DMS114 treated with DMSO at 0.1 percent for 48 hours (cell line): ENCODE measurements around the gene C11orf52.

ENCODE experiments used
- DNase-seq: peaks from one replicate; lab custom pipeline; 2025; ENCODE audit not compliant: unreplicated experiment; lab: John Stamatoyannopoulos, UW

Gene C11orf52

DNA sequence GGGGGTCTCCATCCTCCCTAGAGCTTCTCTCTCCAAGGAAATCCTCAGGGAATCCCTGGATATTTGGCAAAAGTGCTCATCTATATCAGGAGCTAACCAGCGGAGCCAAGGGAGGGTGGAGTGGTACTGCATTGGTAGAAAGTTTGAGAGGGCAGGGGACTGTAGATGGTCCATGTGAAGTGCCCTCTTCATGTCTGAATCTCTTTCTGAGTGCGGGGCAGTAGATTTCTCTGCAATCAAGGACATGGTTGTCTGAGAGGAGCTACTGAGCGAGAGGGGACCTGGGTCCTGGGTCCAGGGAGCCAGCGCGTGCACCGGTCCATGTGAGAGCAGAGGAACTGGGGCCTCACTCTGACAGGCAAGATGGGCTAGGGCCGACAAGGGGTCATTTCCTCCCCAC, 19.1 kb downstream of the C11orf52 start:
- DNase-seq = no peak

DNA sequence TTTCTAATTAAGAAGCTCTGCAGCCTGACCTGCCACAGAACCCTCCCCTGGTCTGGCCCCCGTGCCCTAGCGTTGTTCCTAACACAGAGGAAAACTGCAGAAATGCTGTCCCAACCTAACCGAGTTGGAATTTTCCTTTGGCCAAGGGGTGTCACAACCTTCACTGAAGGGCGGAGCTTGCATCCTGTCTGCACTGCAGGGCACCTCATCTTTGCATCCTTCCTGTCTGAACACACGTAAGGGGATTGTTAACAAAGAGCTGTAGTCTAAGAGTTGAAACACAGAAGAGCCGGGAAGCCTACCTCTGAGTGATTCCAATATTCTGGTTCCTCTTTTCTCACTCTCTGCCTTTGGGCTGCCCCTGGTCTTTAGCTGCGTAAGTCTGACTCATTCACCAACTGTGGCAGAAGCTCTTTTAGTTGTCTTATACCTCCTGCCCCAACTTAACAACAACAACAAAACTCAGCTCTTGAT, 20.0 kb downstream of the C11orf52 start:
- DNase-seq = no peak

DNA sequence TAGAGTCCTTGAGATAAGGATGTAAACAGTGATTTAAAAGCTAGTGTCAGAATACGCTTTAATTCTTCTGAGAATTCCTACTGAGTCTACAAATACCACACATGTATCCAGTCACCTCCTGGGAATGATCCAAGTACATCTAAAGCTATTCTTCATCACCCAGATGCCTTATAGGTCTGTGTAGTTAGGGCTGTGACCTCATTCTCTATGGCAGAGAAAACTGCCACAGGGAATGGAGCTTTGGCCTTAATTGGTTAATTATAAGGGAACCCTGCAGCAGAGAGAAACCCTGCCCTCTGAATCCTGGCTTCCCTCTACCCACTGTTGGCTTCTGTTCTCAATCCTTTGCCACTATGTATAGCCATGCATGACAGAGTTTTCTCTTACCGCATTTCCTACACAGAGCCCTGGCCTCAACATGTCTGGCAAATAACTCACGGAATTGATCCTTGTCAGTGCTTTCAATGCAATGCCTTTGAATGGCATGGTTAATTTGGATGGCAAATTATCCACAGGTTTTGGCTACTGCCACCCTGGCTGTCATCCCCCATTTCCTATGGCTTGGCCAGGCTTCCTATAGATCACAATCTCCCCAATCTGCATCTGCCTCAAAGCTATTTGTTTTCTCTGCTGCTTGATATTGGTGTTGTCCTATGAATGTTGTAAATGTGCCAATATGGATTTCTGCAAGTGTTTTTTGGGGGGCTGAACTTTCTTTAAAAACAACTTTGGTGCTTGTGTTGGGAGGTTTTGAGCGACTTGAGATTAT, 21.3 kb downstream of the C11orf52 start:
- no peak for DNase-seq

DNA sequence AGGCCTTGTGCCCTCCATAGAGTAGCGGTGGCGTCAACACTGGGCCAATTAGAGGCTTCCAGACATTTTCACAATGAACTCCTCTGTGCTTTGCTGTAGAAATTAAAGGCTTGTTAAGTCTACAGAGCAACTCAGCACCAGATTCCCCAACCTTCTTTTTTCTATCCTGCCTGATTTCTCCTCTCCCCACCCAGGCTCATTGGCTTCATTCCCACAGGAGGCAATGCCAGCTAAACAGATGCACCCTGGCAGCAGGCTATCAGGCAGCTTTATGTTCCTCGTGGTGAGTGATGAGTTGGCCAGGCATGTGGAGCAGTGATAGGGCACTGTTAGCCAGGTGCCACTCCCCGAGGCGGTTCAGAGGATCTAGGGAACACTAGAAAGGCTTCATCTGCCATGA, 23.2 kb downstream of the C11orf52 start:
- no peak for DNase-seq

DNA sequence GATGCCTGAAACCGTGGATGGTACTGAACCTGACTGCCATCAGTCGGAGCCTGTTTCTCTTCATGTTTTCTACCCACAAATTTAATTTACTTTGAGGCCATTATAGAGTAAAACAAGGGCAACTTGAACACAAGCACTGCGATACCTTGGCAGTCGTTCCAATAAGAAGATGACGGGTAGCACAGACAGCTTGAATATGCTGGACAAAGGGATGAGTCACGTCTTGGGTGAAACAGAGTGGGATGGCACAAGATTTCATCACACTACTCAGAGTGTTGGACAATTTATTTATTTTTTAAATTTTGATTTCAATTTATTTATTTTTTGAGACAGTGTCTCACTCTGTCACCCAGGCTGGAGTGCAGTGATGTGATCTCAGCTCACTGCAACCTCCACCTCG, 24.1 kb downstream of the C11orf52 start:
- DNase-seq = no peak

DNA sequence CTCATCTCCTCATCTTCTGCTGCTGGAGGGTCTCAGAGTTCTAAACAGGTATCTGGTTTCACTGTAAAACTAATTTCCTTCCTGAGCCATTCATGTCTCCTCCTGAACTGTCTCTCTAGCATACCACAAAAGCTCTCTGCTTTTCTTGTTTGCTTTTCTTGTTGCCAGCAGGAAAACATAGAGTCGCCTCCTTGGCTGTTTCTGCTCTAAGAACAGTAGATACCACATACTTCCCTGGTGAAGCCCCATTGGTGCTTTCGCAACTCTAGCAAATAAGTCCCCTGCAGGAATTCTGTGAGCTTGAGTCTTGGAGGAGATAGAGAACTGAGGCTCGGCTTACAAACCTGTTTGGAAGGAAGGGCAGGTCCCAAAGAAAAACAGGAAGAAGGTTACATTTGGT, 25.4 kb downstream of the C11orf52 start:
- DNase-seq = no peak

DNA sequence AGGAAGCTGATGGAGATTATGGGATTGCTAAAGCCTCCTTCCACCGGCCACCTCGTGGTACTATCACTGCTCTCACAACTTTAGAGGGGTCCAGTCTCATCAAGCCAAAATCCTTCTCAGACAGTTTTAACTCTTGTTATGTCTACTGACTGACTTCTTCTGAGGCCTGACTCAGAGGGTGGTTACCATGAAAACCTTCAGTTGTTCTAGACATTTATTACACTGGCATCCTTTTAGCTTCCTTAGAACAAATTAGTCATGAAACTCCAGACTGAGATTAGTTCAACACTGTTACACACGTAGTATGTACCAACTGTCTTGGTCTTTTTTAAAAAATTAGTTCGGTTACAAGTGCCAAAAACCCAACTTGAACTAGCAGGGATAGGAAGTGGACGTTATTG, 25.9 kb downstream of the C11orf52 start:
- DNase-seq = no peak

DNA sequence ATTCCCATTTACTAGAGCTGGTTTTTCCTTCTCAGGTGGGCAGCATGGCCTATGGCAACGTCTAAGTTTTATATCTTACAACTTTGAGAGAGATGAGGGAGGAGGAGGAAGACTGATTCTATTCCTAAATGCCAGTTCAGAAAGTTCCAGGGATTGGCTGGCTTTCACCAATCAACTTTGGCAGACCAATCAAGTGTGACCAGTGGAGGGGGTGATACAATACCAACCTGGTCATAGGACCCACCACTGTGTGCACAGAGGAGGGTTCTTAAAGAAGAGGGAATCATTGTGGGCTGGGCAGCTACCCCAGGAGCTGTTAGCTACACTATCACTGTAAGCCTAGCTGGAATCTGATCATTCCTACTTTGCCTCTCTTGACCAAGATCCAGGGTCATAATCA, 26.5 kb downstream of the C11orf52 start:
- DNase-seq = no peak

DNA sequence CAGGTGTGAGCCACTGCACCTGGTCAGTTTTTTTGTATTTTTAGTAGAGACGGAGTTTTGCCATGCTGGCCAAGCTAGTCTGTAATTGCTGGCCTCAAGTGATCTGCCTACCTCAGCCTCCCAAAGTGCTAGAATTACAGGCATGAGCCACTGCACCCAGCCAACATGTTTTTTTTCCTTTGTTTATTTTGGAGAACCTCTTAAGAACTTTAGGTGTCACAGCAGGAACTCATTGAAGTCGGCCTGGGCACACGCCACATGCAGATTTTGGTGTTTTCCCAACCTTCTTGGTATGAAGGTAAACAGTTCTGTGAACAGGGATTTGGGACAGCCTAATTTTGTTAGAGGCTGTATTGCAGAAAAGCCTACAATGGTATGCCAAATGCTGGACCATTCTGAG, 27.8 kb downstream of the C11orf52 start:
- no peak for DNase-seq

DNA sequence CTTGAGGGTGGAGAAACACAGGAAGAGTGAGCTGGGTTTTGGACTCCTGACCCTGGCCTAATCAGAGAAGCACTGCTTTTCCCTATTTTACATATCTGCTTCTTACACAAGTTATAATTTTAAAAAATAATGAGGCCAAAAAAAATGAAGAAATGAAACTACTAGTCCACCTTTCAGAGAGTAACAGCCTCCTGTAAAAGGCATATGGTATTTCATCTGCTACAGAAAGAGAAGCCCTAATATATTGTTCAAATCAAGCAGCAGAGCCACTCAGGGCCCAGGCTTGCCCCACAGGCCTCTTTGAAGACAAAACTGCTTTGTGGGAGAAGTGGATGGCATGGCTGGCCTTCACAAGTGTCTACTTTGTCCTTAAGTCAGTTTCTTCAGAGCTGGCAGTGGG, 28.4 kb downstream of the C11orf52 start:
- DNase-seq = no peak

DNA sequence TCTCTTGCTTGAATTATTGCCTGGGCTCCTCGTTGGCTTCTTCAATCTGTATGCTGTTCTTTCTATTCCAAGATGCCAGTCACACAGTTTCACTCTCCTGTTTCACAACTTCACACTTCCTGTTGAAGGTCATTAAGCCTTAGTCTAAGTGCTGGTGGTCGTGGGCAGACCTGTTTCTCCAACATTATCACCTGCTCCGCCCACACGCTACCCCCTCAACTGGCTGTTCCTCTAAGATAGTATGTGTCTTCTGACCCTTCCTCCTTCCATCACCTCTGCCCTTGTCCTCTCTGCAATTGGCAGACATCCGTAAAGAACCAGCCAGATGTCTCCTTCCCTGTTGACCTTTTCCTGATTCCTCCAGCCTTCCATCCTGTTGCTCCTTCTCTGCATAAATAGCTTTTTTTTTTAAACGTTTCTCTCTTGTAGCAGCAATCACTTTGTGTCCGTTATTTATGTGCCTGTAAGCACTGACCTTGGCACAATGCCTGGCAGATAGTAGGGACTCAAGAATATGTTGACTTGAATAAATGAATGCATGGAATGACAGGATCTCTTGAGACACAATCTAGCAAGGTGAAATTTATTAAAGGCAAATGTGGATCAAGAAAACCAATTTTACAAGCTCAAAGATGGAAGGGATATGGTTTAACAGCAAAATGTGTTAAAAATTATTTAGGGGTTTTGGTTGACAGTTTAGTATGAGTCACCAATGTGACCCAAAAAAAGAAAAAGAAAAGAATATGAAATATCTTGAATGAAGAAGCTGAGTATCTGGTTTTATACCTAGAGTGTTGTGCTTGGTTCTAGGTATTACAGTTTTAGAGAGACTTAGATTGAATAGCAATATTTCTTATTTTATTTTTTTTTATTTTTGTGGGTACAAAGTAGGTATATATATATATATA, 31.1 kb downstream of the C11orf52 start:
- no peak for DNase-seq

DNA sequence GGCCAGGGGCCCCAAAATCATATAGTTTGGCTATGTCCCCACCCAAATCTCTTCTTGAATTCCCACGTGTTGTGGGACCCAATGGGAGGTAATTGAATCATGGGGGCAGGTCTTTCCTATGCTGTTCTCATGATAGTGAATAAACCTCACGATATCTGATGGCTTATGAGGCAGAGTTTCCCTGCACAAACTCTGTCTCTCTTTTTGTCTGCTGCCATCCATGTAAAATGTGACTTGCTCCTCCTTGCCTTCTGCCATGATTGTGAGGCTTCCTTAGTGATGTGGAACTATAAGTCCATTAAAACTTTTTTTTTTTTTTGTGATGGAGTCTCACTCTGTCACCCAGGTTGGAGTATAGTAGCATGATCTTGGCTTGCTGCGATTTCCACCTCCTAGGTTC, 32.9 kb downstream of the C11orf52 start:
- no peak for DNase-seq

DNA sequence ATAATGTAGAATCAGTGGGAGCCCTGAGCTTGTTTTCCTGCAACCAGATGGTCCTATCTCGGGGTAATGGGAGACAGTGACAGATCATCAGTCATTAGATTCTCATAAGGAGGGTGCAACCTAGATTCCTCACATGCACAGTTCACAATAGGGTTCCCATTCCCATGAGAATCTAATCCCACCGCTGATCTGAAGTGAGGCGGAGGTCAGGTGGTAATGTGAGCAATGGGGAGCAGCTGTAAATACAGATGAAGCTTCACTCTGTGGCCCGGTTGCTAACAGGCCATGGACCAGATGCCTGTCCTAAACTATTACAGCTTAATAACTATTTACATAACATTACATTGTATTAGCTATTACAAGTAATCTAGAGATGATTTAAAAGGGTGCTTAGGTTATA, 35.4 kb downstream of the C11orf52 start:
- DNase-seq = no peak

DNA sequence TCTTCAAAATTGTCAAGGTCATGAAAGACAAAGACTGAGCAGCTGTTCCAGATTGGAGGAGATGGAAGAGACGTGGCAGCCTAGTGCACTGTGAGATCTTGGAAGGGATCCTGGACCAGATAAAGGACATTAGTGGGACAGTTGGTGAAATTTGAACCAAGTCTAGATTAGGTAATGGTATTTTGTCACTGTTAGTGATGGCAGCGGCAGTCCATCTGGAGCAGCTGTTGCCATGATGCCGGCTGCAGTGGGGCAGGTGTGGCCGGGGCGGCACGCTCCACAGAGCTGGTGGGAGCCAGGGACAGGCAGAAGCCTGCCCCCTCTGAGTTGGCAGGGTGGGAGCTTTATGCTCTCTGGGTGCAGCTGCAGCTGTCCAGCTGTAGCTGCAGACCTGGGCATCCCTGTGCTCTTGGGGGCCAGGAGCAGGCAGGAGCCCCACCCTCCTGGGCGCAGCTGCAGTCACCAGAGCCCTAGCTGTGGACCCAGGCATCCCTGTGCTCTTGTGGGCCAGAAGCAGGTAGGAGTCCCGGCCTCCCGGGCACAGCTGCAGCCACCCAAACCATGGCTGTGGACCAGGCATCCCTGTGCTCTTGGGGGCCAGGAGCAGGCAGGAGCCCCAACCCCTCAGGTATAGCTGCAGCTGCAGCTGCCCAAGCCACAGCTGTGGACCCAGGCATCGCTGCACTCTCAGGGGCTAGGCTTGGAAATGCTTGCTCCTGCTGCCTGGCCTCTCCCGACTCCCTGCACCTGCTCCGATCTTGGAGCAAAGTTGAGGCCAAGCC, 39.1 kb downstream of the C11orf52 start:
- no peak for DNase-seq

DNA sequence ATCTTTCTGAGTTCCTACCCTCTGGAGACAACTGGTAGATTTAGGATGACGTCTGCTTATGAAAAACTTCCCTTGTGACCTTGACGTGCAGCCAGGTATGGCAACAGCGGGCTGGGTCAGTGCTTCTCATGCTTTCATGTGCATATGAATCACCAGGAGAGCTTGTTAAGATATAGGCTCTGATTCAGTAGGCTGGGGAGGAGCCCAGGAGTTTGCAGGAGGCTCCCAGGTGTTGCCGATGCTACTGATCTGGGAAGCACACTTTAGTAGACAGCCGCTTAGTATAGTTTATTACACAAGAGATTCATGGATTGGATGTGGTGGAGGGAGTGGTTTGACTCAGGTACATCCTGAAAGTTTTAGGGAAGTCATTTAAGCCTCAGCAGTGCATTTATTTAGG, 42.2 kb downstream of the C11orf52 start:
- DNase-seq = no peak

DNA sequence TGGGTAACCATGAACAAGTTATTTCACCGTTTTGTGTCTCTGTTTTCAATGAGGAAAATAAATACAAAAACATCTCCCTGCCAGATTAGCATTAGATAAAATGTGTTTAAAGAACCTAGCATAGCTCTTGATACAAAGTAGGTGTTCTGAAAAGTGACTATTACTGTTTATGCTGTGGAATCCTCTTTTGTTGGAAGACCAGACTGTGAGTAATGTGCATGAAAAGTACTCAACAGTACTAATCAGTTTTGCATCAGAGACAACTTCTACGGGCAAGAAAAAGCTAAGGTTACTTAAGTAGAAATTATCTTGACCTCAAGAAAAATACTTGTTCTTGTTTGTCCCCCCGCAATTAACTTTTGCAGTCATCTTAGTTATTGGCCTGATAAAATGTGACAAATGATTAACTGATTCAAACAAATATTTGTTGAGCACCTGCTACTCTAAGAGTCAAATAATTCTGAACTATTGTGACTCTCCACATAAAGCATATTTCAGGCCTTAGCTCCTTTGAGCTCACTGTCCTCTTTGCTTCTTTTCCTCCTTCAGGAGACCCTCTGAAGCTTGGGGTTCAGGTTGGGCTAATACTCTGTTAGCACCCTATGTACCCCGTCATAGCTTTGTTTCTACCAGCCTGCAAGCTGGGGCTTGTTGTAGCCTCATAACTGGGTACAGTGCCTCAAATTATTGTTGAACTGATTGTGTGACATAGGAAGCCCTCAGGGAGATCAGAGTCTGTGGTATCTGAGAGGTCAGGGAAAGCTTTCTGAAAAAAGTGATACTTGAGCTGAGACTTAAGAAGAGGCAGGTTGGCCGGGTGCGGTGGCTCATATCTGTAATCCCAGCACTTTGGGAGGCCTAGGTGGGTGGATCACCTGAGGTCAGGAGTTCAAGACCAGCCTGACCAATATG, 42.9 kb downstream of the C11orf52 start:
- DNase-seq = no peak

DNA sequence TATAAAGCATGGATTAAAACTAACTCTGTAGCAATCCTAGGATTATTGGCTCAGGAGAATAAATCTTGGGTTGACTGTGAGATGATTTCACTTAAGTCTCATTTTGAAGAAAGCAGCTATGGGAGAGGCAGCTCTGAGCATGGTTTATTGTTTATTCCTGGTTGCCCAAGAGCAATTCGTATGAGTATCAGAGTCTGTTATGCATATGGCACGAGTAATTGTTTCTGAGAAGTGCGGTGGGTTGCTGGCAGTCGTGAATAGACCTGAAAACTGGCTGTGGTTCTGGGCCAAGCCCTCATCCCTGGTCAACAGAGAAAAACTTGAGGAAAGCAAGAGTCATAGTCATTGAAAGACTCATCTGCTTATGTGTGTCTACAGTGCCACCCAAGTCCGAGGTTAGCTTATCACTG, 45.2 kb downstream of the C11orf52 start:
- no peak for DNase-seq

DNA sequence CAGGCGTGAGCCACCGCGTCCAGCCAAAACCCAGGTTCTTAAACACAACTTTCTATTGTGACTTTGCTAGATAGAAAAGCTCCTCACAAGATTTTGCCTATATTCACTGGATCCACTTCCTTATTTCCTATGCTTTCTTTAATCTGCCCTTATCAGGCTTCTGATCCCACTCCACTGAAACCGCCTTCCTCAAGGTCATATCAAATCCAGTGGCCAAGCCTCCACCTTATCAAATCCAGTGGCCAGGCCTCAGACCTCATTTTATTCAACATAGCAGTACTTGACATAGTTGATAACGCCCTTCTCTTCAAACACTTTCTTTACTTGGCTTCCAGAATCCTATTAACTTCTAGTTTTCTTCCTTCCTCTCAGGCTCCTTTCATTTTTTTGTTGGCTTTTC, 48.0 kb downstream of the C11orf52 start:
- DNase-seq = no peak

DNA sequence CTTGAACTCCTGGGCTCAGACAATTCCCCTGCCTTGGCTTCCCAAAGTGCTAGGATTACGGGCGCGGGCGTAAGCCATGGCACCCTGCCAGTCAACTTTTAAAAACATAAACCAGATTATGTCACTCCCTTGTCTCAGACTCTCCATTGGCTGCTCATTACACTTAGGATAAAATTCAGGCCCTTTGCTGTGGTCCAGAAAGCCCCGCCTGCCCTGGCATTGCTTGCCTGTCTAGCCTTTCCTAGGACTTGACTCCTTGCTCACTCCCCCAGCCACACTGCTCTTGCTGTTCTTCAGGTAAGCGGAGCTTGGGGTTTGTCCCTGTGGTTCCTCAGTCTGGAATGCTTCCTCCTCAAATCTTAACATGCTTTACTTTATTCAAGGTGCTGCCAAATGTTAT, 48.9 kb downstream of the C11orf52 start:
- no peak for DNase-seq

DNA sequence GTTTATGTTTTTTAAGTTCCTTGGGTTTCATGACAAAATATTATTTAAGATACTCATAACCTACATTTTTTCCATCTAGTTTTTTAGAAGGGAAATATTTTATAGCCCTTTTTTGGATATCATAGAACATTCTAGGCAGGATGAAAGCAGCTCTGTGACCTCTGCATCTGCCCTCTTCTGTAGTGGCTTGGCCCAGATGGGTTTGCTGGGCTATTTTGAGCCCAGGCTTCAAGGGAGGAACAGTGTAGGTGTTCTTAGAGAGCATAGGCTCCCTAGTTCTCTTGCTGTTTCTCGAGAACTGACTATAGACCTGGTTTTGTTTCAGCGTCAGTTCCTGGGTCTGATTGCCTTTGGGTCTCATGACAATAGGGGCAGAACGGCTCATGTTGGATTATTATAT, 50.6 kb downstream of the C11orf52 start:
- DNase-seq = no peak
